ENCODE data around the gene ZFAND3.

GRCh38 chr6:38136547-38136946 lies 317.0 kb downstream of the ZFAND3 start:
- TF ChIP-seq CTCF (IDR thresholded peaks at IDR 0.05) (no peak), POLR2A (IDR thresholded peaks at IDR 0.05) (no peak)
